GM19099 (cell line): ENCODE data around the gene OTUB1.

Experiments
- POLR2A ChIP-seq: IDR thresholded peaks from 3 replicates; pipeline ENCODE4 v1.6.1; 2011; ENCODE audit warnings: low read depth; ENCODE audit not compliant: insufficient read length; ENCODE audit errors: extremely low read depth

OTUB1 gene

DNA sequence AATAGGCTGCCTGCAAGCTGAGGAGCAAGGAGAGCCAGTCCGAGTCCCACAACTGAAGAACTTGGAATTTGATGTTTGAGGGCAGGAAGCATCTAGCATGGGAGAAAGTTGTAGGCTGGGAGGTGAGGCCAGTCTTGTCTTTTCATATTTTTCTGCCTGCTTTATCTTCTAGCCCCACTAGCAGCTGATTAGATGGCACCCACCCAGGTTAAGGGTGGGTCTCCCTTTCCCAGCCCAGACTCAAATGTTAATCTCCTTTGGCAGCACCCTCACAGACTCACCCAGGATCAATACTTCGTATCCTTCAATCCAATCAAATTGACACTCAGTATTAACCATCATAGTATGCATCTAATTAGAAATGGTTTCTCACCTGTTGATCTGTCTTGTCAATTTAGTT is 16.8 kb upstream of the OTUB1 start:
- TF ChIP-seq POLR2A, result no peak

DNA sequence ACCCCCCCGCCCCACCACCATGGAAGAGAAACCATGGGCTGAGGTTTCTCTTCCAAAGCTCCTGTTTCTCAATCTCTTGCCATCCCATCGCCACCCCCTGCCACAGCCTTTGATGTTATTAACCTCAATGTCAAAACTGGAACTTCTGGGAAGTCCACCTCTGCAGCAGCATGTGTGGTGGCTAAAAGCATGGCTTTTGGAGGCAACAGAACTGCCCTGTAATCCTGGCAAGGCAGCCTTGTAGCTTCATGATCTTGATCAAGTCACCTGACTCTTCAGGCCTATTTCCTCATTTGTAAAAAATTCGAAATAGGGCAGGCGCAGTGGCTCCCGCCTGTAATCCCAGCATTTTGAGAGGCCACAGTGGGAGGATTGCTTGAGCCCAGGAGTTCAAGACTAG is 15.3 kb upstream of the OTUB1 start:
- no peak for TF ChIP-seq POLR2A

DNA sequence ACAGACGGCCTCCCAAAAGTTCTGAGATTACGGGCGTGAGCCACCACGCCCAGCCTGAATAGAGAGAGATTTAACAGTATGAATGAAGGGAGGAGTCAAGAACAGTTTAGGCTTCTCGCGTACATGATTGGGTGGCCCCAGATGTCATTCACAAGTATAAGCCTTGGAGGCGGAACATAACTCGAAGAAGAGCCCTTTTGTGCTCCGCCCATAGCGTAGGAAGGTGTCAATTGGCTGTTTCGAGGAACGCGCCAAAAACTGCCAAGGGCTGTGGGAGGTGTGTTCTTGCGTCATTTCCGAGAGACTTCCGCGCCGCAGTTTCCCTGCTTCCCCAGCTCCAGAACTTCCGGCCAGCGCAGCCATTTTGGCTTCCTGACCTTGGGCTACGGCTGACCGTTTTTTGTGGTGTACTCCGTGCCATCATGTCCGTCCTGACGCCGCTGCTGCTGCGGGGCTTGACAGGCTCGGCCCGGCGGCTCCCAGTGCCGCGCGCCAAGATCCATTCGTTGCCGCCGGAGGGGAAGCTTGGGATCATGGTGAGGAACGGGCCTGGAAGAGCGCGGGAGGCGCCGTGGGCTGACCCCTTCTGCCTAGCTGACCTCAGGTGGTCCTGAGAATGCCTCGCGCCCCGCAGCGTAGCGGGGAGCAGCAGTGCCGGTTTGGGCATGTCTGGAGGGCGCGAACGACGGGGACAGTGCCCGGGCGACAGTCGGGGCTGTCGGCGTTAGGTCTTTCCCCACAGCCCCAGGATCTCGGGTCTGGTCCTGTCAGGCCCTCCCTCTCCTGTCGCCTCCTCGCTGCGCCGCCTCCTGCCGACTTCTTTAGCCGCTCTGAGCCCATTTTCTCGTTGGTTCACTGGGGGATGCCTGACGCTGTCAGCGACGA is 11.7 kb upstream of the OTUB1 start, which contains the start of gene COX8A:
TSS of gene COX8A (plus strand) at position 362 of the 885 bp plus-strand sequence. CDS start at position 423, 61 bp downstream.
- TF ChIP-seq POLR2A, result peak; percentile 90

- TF ChIP-seq POLR2A, result no peak
Observed at GRCh38 chr11:63978551-63979239, 7.5 kb upstream of the OTUB1 start.

DNA sequence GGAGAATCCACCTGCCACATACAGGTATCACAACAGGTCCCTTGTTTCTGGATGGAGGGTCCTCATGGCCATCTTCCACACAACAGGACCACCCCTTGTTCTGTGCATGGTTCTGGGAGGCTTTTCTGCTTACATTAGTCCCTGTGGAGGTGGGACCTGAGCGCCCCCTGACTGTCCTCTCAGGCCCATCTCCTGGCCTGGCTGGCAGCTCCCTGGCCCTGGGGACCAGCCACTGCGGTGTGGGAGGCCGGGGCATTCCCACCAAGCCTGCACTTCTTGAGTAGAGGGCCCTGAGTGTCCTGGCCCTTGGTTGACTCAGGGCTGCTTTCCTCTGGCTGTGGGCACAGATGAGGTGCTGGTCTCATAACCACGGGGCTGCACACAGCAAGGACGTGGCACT is 6.8 kb upstream of the OTUB1 start:
- no peak for TF ChIP-seq POLR2A

GRCh38 chr11:63985812-63986155 is 454 bp upstream of the OTUB1 start:
- no peak for TF ChIP-seq POLR2A

DNA sequence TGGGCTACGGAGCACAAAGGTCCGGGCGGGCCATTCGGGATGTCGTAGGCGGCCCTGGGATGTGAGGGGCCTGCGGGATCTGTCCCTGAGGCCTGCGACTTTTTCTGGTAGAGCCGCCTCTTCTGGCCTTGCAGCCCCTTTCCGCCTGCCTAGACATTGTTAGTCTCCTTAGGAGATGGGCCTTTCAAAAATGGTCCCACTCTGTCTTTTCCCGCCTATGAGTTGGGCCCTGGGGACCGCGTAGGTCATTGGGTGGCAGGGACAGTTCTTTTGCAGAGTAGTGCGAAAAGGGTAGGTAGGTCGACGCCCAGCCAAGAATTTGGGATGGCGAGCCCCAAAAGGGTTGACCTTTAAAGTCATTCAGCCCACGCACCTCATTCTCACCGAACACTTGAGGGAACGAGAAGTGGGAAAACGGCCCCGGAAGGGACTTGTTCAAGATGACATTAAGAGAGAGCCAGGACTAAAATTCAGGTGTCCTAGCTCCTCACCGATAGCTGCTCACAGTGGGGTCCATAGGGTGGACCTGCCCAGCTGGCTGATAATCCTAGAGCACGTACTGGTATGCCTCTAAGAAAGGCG is 785 bp downstream of the OTUB1 start:
- TF ChIP-seq POLR2A, result no peak

DNA sequence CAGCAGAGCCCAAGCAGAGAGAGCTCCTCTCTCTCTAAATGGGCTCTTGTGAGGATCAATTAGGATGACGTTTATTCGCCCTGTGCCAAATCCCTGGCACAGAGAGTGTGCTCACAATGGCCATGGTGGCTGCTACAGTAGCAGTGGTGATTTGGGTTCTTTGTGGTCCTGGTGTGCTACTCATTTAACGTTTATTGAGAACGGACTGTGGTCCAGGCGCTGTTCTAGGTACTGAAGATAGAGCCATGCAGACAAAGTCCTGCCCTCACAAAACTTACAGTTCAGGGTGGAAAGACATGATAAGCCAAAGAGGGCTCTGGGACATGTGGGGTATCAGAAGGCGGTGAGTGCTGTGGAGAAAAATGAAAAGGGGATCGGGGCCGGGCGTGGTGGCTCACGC is 5.3 kb downstream of the OTUB1 start:
- no peak for TF ChIP-seq POLR2A

DNA sequence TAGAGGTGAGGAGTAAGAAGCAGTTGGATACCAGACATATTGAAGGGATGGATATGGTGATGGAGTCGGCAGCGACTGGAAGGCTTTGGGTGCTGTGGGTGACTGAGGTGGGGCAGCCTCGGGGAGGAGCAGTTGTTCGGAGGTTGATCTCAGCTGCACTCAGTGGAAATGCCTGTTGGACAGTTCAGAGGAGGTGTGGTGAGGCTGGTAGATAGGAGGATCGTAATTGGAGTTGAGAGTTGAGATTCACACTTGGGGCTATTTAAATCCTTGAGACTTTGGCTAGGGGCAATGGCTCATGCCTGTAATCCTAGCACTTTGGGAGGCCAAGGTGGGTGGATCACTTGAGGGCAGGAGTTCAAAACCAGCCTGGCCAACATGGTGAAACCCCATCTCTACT is 6.9 kb downstream of the OTUB1 start:
- no peak for TF ChIP-seq POLR2A

GRCh38 chr11:63993993-63994392 is 7.8 kb downstream of the OTUB1 start:
- no peak for TF ChIP-seq POLR2A

DNA sequence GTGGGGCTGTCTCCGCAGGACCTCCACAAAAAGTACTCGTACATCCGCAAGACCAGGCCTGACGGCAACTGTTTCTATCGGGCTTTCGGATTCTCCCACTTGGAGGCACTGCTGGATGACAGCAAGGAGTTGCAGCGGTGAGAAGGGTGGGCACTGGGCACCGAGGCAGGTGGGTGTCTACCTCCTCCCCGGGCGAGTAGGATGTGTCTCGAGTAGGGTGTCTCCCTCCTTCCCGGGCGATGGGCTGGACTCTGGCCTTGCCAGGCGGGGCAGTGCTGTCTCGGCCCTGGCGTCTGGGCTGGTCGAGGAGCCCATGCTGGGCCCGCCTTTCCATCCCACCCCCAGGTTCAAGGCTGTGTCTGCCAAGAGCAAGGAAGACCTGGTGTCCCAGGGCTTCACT is 10.3 kb downstream of the OTUB1 start:
- no peak for TF ChIP-seq POLR2A

- TF ChIP-seq POLR2A, result no peak
Observed at GRCh38 chr11:63997104-63997700, 11.0 kb downstream of the OTUB1 start.

- TF ChIP-seq POLR2A, result no peak
Observed at GRCh38 chr11:63997801-63998337, 11.6 kb downstream of the OTUB1 start.

DNA sequence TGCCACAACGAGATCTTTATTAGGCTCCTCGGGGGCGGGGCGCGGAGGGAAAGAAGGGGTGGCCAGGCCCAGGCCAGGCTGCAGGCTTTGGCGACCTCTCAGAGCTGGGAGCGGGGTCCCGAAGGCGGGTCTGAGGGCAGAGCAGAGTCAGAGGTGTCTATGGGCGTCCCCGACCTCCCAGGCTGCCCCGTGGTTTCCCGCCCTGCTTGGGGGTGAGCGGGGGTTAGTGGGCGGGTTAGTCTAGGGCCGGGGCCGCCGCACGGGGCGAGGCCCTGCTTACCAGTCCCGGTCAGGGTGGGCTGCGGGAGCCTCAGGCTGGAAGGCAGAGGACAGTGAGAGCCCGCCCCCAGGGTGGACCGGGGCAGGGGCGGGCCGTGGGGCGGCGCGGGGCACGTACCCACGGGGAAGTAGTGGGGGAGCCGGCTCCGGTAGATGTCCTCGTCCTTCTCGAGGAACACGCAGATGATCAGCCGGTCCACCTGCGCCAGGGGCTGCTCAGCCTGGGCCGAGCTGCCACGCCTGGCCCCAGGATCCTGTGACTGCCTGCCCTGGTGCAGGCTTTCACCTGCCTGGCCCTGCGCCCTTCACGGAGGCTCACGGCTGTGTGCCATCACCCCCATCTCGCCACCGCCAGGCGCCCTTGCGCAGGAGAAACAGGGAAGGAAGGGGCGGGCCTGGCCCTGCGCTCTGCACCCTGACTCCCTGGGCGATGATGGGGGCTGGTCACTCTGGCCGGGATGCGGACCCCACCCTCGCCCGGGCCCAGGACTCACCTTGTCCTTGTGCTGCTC is 12.5 kb downstream of the OTUB1 start:
- TF ChIP-seq POLR2A, result no peak

- no peak for TF ChIP-seq POLR2A
Observed at GRCh38 chr11:63999349-64000025, 13.2 kb downstream of the OTUB1 start.
